Tibial artery (tissue), 4 donors: ENCODE data around the gene C16orf46.

Experiments
- DNase-seq, 2 donors: peaks; one replicate each; pipeline ENCODE4 v3.0.0-alpha.2; 2019
- H3K27ac ChIP-seq, 2 donors: fragments of 200-600 bp; sonication (generic) in 1 of 2; 1 replicate in 1 of 2; 2 replicates in 1 of 2; pipeline ENCODE4 v1.5.1; 2018 to 2019; ENCODE audit warnings: mild to moderate bottlenecking in 1 of 2
- H3K27me3 ChIP-seq, 2 donors: fragments of 200-600 bp; sonication (generic) in 1 of 2; one replicate each; pipeline versions ENCODE4 v1.5.1 to v1.6.0; 2016 to 2019
- H3K36me3 ChIP-seq, 3 donors: fragments of 200-600 bp; sonication (generic) in 2 of 3; one replicate each; pipeline ENCODE4 v1.5.1; 2016 to 2019; ENCODE audit warnings: mild to moderate bottlenecking in 2 of 3
- H3K4me1 ChIP-seq, 4 donors: fragments of 200-600 bp; sonication (generic) in 2 of 4; 1 replicate in 3 of 4; 2 replicates in 1 of 4; pipeline ENCODE4 v1.5.1; 2016 to 2019
- H3K4me3 ChIP-seq, 2 donors: fragments of 200-600 bp; sonication (generic) in 1 of 2; 1 replicate in 1 of 2; 2 replicates in 1 of 2; pipeline ENCODE4 v1.5.1; 2018 to 2019; ENCODE audit warnings: mild to moderate bottlenecking in 2 of 2
- H3K9me3 ChIP-seq, 3 donors: fragments of 200-600 bp; sonication (generic) in 1 of 3; one replicate each; pipeline ENCODE4 v1.5.1; 2016 to 2019
- intact Hi-C: fragments of 100-400 bp; cut with DNase I; formaldehyde crosslinking; loops from one replicate; pipeline ENCODE4 v1.15.0; 2023; ENCODE audit warnings: low total_unique reads
- TF ChIP-seq, protein P1 (sequence below), 2 experiments: fragments of 200-600 bp in 1 of 2; fragments of 450-650 bp in 1 of 2; IDR thresholded peaks; one replicate each; pipeline ENCODE4 v1.5.1; 2017 to 2019; ENCODE audit warnings: antibody characterized with exemption in 2 of 2, mild to moderate bottlenecking in 1 of 2, moderate library complexity in 1 of 2

Gene C16orf46

GRCh38 chr16:81094771-81095251, 17.8 kb upstream of the C16orf46 start:
- intact Hi-C loops = loop anchor here (5.0 to 10.0 kb wide), 2 partner anchors 82 to 220 kb away; partner anchors contain the start of gene GAN
- Histone ChIP-seq H3K4me1 (peaks cover 0 to 13% (median 3%) of the 10 kb centered on the region in 4 donors), H3K36me3 (peaks cover 0 to 9% (median 0%) of the 10 kb centered on the region in 3 donors), H3K27me3 (no peaks in the 10 kb centered on the region), H3K27ac (peak overlapping the region in 1 of 2 donors; percentile 84), H3K4me3 (peak overlapping the region; percentile 69 to 94), H3K9me3 (no peaks in the 10 kb centered on the region)
- TF ChIP-seq, protein P1, sequence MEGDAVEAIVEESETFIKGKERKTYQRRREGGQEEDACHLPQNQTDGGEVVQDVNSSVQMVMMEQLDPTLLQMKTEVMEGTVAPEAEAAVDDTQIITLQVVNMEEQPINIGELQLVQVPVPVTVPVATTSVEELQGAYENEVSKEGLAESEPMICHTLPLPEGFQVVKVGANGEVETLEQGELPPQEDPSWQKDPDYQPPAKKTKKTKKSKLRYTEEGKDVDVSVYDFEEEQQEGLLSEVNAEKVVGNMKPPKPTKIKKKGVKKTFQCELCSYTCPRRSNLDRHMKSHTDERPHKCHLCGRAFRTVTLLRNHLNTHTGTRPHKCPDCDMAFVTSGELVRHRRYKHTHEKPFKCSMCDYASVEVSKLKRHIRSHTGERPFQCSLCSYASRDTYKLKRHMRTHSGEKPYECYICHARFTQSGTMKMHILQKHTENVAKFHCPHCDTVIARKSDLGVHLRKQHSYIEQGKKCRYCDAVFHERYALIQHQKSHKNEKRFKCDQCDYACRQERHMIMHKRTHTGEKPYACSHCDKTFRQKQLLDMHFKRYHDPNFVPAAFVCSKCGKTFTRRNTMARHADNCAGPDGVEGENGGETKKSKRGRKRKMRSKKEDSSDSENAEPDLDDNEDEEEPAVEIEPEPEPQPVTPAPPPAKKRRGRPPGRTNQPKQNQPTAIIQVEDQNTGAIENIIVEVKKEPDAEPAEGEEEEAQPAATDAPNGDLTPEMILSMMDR (IDR thresholded peaks at IDR 0.05) = no peak
- no peak for DNase-seq

GRCh38 chr16:81088836-81089235, 11.8 kb upstream of the C16orf46 start:
- TF ChIP-seq, protein P1 (IDR thresholded peaks at IDR 0.05) = no peak
- Histone ChIP-seq H3K4me3 (no peak overlapping the region), H3K27me3 (no peaks in the 10 kb centered on the region), H3K36me3 (peaks cover 0 to 13% (median 12%) of the 10 kb centered on the region in 3 donors), H3K4me1 (no peaks in the 10 kb centered on the region), H3K27ac (no peak overlapping the region), H3K9me3 (no peaks in the 10 kb centered on the region)
- no peak for DNase-seq
- intact Hi-C loops = loop anchor here (10.0 kb wide), 1 partner anchor 54 kb away; the partner anchor contains the start of gene ATMIN

DNA sequence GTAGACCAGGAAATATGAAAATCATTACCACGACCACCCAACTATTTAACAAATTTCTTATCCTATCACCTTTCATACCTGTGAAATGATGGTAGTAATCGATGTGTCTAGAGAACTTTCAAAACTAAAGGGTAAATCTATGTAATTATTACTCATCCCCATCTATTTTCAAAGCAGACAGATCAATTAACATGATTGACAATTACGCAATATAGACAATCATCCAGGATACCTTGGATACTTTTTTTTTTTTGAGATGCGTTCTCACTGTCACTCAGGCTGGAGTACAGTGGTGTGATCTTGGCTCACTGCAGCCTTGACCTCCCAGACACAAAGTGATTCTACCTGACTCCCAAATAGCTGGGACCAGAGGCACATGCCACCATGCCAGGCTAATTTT, 4.0 kb upstream of the C16orf46 start:
- TF ChIP-seq, protein P1 (IDR thresholded peaks at IDR 0.05) = no peak

DNA sequence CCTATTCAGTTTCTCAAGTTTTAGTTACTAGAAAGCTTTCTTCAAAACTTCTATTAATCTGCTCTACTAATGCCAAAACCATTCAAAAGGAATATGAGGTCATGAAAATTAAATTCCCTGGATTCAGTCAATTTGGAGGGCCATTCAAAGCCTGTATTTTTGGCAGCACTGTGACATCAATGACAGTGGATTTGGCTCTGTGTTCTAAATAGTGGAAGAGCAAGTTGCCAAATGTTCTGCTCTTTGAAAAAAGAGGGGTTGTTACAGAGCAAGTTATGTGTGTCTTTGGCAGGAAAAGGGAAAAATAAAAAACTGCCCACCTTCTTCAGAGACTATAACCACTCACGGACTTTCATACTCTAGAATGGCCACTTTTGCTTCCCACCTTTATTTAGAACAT, 3.2 kb upstream of the C16orf46 start:
- TF ChIP-seq, protein P1 (IDR thresholded peaks at IDR 0.05) = no peak
- Histone ChIP-seq H3K9me3 (no peaks in the 10 kb centered on the region), H3K36me3 (peaks cover 0 to 12% (median 10%) of the 10 kb centered on the region in 3 donors), H3K4me1 (peaks cover 0 to 11% (median 4%) of the 10 kb centered on the region in 4 donors), H3K4me3 (no peak overlapping the region), H3K27ac (no peak overlapping the region), H3K27me3 (no peaks in the 10 kb centered on the region)
- DNase-seq = no peak
- intact Hi-C loops = loop anchor here (10.0 kb wide), 1 partner anchor 45 kb away; the partner anchor contains the start of gene ATMIN

More for the DNA sequence above, 4.0 kb upstream of the C16orf46 start:
- DNase-seq = no peak
- peaks cover 0 to 12% (median 10%) of the 10 kb centered on the region in 3 donors for H3K36me3 ChIP-seq
- intact Hi-C loops = loop anchor here (10.0 kb wide), 1 partner anchor 46 kb away; the partner anchor contains the start of gene ATMIN
- H3K27ac ChIP-seq = no peak overlapping the region
- H3K9me3 ChIP-seq = no peaks in the 10 kb centered on the region
- H3K4me1 ChIP-seq = peaks cover 0 to 10% (median 4%) of the 10 kb centered on the region in 4 donors
- H3K27me3 ChIP-seq = no peaks in the 10 kb centered on the region
- no peak overlapping the region for H3K4me3 ChIP-seq

- Histone ChIP-seq H3K36me3 (no peaks in the 10 kb centered on the region), H3K4me3 (peak overlapping the region; percentile 63 to 69), H3K9me3 (no peaks in the 10 kb centered on the region), H3K4me1 (peaks cover 0 to 11% (median 4%) of the 10 kb centered on the region in 4 donors), H3K27ac (peak overlapping the region; percentile 96 to 97), H3K27me3 (no peaks in the 10 kb centered on the region)
- intact Hi-C loops = loop anchor here (2.0 kb wide), 2 partner anchors 20 to 70 kb away; partner anchors contain the start of genes CENPN, CMC2 and GCSH
- TF ChIP-seq, protein P1 (IDR thresholded peaks at IDR 0.05) = no peak
- peak; percentile 88 to 91 for DNase-seq
Observed at GRCh38 chr16:81076566-81077075, 417 bp downstream of the C16orf46 start.
